ENCODE measurements around the gene GPRC5C. TPM values are rescaled to one million over a fixed set of nuclear protein-coding genes. Genes with fewer than 3 reads are reported as not detected.
A peak's percentile ranks its signal among the peaks of the same experiment; 100 is the strongest.

GPRC5C gene
- total RNA-seq, 1 donor = 2.9 TPM

DNA sequence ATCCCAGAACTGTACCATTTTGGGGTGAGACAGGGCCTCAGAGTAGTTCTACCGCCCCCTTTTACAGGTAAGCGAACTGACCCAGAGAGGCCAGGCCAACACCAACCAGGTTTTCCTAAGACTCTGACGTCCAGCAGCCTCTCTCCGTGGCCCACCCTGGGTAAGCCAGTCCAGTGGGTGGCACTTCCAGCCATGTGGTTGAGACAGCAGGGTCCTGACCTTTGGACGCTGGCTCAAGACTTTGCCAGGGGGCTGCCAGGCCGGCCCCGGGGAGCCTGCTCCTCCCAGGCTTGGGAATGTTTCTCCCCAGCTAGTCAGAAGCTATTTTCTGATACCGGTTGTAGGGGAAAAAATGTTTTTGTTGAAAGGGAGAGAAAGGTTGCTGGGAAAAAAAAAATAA is 16.9 kb downstream of the GPRC5C start:
- H3K4me1 ChIP-seq (ENCODE audit: insufficient read depth, low read length) = no peaks in the 10 kb centered on the region
- peaks cover 10% of the 10 kb centered on the region for H3K27me3 ChIP-seq (ENCODE audit: insufficient read depth, low read length)
- no peak overlapping the region for H3K4me3 ChIP-seq (ENCODE audit: insufficient read depth, low read length)
- no peak overlapping the region for H3K27ac ChIP-seq (ENCODE audit: low read depth, low read length)
- H3K4me2 ChIP-seq (ENCODE audit: insufficient read depth, low read length) = no peak overlapping the region
- DNase-seq (ENCODE audit: insufficient read length, low spot score, missing footprints) = peak; percentile 83
- H2AFZ ChIP-seq (ENCODE audit: low read length) = no peak overlapping the region
- H3K36me3 ChIP-seq (ENCODE audit: insufficient read depth, low read length) = no peaks in the 10 kb centered on the region
- H3K9me3 ChIP-seq (ENCODE audit: low read depth, low read length) = no peaks in the 10 kb centered on the region
- H3K79me2 ChIP-seq (ENCODE audit: insufficient read depth, low read length) = no peaks in the 10 kb centered on the region
- TF ChIP-seq, protein P1, sequence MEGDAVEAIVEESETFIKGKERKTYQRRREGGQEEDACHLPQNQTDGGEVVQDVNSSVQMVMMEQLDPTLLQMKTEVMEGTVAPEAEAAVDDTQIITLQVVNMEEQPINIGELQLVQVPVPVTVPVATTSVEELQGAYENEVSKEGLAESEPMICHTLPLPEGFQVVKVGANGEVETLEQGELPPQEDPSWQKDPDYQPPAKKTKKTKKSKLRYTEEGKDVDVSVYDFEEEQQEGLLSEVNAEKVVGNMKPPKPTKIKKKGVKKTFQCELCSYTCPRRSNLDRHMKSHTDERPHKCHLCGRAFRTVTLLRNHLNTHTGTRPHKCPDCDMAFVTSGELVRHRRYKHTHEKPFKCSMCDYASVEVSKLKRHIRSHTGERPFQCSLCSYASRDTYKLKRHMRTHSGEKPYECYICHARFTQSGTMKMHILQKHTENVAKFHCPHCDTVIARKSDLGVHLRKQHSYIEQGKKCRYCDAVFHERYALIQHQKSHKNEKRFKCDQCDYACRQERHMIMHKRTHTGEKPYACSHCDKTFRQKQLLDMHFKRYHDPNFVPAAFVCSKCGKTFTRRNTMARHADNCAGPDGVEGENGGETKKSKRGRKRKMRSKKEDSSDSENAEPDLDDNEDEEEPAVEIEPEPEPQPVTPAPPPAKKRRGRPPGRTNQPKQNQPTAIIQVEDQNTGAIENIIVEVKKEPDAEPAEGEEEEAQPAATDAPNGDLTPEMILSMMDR (IDR thresholded peaks at IDR 0.05; ENCODE audit: extremely low read depth, low read depth, low read length) = no peak
- H4K20me1 ChIP-seq (ENCODE audit: insufficient read depth, low read length) = no peaks in the 10 kb centered on the region

DNA sequence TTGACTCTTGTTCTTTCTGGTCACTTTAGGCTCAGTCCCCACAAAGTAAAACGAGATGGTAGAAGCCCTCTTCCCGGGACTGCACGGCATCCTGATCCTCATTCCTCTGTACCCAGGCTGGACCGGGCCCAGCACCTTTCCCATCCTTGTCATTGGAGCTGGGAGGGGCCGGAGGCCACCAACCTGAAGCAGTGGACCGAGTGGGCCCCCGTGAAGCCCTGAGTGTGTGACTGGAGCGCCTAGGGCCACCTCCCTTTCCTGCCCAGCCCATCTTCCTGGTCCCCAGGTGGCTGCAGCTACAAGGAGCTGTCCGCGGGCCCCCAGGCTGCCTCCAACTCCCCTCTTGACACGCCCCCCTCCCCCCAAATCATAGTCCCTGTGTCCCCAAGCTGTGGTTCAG is 17.4 kb downstream of the GPRC5C start:
- H3K79me2 ChIP-seq (ENCODE audit: insufficient read depth, low read length) = no peaks in the 10 kb centered on the region
- no peak overlapping the region for H3K4me3 ChIP-seq (ENCODE audit: insufficient read depth, low read length)
- TF ChIP-seq, protein P1 (IDR thresholded peaks at IDR 0.05; ENCODE audit: extremely low read depth, low read depth, low read length) = no peak
- peaks cover 10% of the 10 kb centered on the region for H3K27me3 ChIP-seq (ENCODE audit: insufficient read depth, low read length)
- H4K20me1 ChIP-seq (ENCODE audit: insufficient read depth, low read length) = no peaks in the 10 kb centered on the region
- peaks cover 2% of the 10 kb centered on the region for H3K4me1 ChIP-seq (ENCODE audit: insufficient read depth, low read length)
- H3K9me3 ChIP-seq (ENCODE audit: low read depth, low read length) = no peaks in the 10 kb centered on the region
- peak; percentile 55 for DNase-seq (ENCODE audit: insufficient read length, low spot score, missing footprints)
- no peak overlapping the region for H3K27ac ChIP-seq (ENCODE audit: low read depth, low read length)
- no peak overlapping the region for H3K4me2 ChIP-seq (ENCODE audit: insufficient read depth, low read length)
- no peaks in the 10 kb centered on the region for H3K36me3 ChIP-seq (ENCODE audit: insufficient read depth, low read length)
- H2AFZ ChIP-seq (ENCODE audit: low read length) = no peak overlapping the region

DNA sequence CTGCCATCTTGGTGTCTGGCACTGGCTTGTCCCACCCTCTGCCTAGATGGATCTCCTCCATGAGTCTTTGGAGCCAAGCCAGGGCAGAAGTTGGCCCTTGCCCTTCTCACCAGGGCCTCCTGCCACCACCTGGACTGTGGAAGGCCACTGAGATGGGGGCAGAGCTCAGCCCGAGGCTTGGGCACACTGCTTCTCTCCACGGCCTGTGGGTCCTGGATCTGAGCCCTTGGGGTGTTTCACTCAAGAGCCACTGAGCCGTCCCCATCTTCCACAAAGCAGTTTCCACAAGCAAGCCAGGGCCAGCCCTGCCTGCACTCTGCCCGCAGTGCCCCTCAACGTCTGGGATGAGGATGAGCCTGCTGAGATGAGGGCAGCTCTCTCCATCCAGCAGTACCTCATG is 17.9 kb downstream of the GPRC5C start:
- peaks cover 10% of the 10 kb centered on the region for H3K27me3 ChIP-seq (ENCODE audit: insufficient read depth, low read length)
- no peaks in the 10 kb centered on the region for H3K79me2 ChIP-seq (ENCODE audit: insufficient read depth, low read length)
- no peak overlapping the region for H3K27ac ChIP-seq (ENCODE audit: low read depth, low read length)
- no peaks in the 10 kb centered on the region for H3K9me3 ChIP-seq (ENCODE audit: low read depth, low read length)
- H3K4me3 ChIP-seq (ENCODE audit: insufficient read depth, low read length) = no peak overlapping the region
- DNase-seq (ENCODE audit: insufficient read length, low spot score, missing footprints) = peak; percentile 43
- H3K4me2 ChIP-seq (ENCODE audit: insufficient read depth, low read length) = no peak overlapping the region
- peaks cover 4% of the 10 kb centered on the region for H3K4me1 ChIP-seq (ENCODE audit: insufficient read depth, low read length)
- TF ChIP-seq, protein P1 (IDR thresholded peaks at IDR 0.05; ENCODE audit: extremely low read depth, low read depth, low read length) = no peak
- H3K36me3 ChIP-seq (ENCODE audit: insufficient read depth, low read length) = no peaks in the 10 kb centered on the region
- no peaks in the 10 kb centered on the region for H4K20me1 ChIP-seq (ENCODE audit: insufficient read depth, low read length)
- H2AFZ ChIP-seq (ENCODE audit: low read length) = no peak overlapping the region

DNA sequence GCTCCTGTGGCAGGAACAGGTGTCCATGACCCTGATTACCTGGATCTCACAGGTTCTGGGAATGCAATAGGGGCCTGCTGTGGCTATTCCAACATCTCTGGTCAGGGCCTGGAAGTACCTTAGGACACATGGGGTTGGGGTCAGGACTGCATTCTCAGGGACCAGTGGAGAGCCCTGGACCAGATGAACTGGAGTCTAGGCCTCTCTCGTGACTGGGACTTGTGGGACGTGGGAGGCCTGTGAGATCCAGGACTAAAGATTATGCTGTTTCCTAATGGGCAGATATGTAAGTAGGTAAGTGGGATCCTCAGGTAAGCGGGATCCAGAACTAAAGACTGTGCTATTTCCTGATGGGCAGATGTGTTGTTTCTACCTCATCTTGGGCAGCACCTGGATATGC is 18.3 kb downstream of the GPRC5C start:
- Histone ChIP-seq H3K27ac (ENCODE audit: low read depth, low read length) (no peak overlapping the region), H3K4me1 (ENCODE audit: insufficient read depth, low read length) (peaks cover 4% of the 10 kb centered on the region)
- TF ChIP-seq, protein P1 (IDR thresholded peaks at IDR 0.05; ENCODE audit: extremely low read depth, low read depth, low read length) = no peak

More for the DNA sequence above, 18.3 kb downstream of the GPRC5C start:
- Histone ChIP-seq H4K20me1 (ENCODE audit: insufficient read depth, low read length) (no peaks in the 10 kb centered on the region), H3K79me2 (ENCODE audit: insufficient read depth, low read length) (no peaks in the 10 kb centered on the region), H3K27me3 (ENCODE audit: insufficient read depth, low read length) (peaks cover 10% of the 10 kb centered on the region), H3K9me3 (ENCODE audit: low read depth, low read length) (no peaks in the 10 kb centered on the region), H3K36me3 (ENCODE audit: insufficient read depth, low read length) (no peaks in the 10 kb centered on the region), H2AFZ (ENCODE audit: low read length) (no peak overlapping the region), H3K4me2 (ENCODE audit: insufficient read depth, low read length) (no peak overlapping the region), H3K4me3 (ENCODE audit: insufficient read depth, low read length) (no peak overlapping the region)
- DNase-seq (ENCODE audit: insufficient read length, low spot score, missing footprints) = peak; percentile 50
